Endometrial microvascular endothelial cells (primary cell): ENCODE data around the gene CNTN5. TPM values are rescaled to one million over a fixed set of nuclear protein-coding genes. Genes with fewer than 3 reads are reported as not detected.

ENCODE experiments used
- in situ Hi-C: cut with HindIII; loops from 2 replicates; pipeline ENCODE4 v1.10.0; 2017; ENCODE audit warnings: low sequenced_read_pairs, low pct_unique_long_range_greater_than_20kb; ENCODE audit errors: inconsistent ontology term
- total RNA-seq: library from RNA; depleted of rRNA; stranded (reverse); fragments of >200 nt; gene quantifications from one replicate; pipeline ENCODE4 v1.2.3, GENCODE V29; 2015; ENCODE audit errors: inconsistent ontology term

CNTN5 gene
- total RNA-seq, 1 donor from 2014 or later = not detected

DNA sequence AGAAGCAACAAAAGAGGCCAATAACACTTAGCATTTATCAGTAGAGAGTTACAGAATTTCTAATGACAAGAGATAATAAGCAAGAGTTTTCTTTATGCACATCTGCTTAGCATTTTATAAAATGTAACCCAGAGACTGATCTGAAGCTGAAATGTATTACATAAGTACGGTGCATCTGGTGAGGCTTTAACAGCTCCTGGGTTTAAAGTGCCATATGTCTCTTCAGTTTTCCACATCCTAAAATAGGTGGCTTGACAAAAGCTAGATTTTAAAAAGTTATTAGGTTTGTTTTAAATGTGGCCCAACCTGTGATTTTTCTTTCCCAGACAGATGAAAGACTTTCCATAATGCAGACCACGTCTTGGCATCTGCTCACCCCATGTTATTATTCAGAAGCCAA lies 1045.7 kb downstream of the CNTN5 start:
- in situ Hi-C loops = no loop called here

DNA sequence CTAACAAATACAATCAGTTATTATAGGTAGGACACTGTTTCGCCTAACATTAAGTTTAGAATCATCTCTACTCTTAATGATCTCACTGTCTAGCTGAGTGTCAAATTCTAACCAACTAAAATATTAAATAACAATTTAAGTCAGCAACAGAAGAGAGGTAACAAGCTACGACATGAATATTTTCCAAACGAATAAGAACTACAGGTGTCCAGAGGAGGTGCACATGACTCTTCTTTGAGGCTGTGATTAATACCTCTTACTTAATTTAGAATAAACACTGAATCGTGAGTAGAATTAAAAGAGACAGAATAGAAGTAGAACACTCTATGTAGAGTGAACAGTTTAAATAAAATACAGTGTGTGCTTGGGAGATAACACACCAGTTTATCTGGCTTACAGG lies 1047.4 kb downstream of the CNTN5 start:
- in situ Hi-C loops = no loop called here

DNA sequence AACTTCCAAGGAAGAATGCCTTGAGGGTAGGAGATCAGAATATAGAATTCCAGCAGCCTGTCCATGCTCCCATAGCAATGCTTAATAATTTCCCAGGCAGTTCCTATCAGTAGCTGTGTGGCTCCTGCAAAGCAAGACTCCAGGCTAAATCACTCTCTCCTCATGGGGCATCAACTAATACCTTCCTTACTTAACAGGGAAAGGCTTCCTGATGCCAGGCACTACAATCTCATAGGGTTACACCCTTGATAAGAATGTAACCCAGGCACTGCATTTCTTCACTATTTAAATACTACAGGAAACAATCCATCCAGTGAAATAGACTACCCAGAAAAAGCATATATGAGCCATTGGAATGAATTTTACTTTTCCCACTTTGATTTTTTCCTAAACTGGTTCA lies 1051.4 kb downstream of the CNTN5 start:
- in situ Hi-C loops = no loop called here

DNA sequence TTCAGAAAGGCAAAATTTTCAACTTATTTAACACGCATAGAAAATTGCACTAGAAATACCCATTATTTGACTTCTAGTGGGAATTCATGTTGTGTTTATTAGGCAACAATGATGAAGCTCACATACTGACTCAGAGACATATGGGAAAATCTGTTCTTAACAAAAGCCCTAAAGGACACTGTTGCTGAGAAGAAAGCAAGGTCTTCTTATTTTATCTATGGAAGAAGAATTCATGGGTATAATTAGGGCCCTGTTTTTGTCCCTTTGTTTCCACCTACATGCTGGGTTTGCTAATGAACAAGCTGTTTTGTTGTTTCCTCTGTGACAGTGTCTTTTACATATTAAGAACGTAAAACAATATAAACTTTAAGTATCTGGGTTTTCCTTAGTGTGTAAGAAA lies 1059.6 kb downstream of the CNTN5 start:
- in situ Hi-C loops = no loop called here

DNA sequence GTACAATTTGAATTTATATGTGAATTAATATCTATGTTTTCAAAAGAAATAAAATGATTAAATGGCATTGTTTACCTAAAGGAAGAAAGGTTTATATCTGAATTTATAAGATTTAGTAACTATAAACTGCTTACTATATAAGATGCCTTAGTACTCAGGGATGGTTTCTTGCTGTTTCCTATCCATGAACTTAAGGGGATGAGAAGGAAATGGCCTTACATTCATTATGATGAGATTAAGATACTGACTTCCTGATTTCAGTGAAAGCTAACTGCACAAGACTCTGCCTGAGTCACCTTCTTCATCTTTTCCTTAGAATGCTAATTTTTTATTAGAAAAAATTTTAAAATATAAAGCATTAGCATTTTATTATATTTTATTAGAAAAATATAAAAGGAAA lies 1060.1 kb downstream of the CNTN5 start:
- in situ Hi-C loops = no loop called here

DNA sequence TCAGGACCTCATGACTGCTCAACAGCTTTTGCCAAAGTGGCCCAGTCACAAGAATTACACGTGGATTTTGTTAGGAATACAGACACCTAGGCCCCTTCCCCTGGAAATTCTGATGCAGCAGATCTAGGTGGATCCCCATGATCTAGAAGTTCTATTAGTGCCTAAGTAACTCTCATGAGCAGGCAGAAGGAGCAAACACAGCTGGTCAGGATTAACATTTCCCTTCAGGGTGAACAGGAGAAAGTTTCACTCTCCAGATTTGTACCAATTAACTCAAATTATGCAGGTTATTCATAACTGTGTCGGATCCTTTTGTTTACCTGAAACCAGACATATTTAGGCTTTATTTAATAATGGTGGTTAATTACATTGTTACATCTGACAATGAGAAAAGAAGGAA lies 1072.9 kb downstream of the CNTN5 start:
- in situ Hi-C loops = no loop called here

DNA sequence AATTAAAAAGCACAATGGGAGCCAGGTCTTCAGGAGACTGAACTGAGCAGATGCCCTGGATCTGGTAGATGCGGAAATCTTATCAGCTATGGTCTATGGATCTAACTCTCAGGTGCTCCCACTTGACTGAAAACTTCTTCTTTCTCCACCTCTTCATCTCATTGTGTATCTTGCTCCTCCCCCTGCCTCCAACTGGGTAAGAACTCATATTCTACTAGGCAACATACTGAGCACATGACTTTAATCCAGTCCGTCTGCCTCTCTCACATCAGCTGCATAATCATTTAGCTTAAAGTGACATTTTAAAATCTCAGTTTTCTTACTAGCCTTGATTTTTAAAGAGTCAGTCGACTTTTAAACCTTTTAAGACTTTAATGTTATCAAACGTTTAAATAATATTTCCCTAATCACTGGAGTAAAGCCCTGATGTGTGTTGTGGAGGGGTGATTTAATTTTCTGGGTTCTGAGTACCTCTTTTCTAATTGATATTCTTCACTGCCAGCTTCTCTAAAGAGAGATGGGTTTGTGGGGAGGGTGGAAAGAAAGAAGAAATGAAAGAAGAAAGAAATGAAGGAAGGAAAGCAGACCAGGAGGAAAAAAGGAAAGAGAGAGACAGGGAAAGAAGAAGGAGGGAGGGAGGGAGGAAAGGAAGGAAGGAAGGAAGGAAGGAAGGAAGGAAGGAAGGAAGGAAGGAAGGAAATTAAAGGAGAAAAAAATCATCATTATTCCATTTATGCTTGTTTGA lies 1073.5 kb downstream of the CNTN5 start:
- in situ Hi-C loops = no loop called here

DNA sequence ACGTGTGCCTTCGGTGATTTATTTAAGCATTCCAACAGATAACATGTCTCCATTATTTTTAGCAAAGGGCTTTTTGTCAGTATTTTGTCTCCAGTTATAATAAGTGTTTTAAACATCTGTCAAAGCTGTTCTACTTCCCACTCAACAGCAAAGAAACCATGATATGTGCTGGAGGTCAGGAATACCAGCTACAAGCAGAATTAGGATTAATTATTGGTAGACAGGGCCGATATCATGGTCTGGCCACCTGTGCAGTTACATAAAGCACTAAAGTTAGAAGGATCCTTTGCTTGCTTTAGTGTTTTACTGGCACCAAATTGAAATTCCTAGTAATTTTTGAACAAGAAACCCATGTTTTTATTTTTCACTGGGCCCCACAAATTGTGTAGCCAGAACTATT lies 1075.1 kb downstream of the CNTN5 start:
- in situ Hi-C loops = no loop called here

DNA sequence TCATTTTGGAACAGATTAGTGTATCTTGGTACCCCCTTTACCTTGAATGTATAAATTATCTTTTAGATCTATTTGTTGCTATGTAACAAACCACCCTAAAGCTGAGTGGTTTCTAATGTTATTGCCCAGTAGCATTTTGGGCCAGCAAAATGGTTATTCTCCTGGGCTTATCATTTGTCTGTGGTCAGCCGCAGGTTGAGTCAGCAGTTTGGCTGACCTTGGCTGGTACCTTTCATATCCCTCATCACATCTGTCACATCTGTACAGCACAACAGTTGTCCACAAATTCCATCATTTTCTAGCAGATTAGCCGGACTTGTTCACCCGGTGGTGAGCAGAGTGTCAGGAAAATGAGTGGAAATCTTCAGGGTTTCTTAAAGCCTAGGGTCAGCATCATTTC lies 1077.8 kb downstream of the CNTN5 start:
- in situ Hi-C loops = no loop called here

DNA sequence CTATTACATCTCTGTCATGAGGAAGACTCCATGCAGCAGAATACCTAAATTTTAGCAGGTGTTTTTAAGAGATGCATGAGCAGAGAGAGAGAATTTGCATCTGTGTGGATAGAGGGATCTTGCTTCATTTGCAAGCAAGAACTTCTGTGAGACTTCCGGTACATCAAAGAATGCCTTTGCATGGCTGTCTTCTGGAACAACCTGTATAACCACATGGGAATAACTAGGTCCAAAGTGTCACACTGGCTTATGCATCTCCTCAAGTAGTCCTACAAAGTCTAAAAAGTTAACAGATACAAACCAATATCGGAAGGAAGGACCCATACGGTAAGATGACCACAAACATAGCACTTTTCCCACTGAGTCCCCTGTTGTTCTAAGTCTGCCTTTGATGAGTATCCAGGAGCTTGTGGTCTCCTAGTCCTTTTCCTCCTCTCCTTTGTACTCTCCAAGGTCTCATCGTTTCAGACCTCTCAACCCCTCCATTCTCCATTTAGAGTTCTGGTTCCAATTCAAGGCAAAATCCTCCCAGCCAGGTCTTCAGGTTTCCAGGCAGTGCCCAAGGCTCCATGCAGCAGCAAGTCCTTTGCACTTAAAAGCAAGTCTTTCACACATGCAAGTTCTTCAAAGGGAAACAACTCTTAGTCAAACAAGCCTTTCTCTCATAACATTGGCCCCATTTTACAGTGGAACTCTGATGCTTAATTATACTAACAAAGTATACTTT lies 1084.7 kb downstream of the CNTN5 start:
- in situ Hi-C loops = no loop called here

DNA sequence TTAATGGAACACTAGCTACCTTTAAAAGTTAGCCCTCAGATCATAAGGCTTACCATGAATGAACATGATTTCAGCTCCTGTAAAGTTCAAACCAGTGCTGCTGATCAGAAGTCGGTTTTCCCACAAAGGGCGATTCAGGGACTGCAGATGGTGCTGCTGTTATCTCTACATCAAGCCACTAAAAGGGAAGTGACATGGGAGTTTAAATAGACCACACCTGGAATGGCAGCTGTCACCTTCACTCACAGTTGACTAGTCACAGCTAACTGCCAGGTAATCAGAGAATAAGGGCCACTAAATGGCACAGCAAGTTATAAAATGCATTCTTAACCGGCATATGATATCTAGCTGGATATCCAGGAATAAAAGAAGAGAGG lies 1085.2 kb downstream of the CNTN5 start:
- in situ Hi-C loops = no loop called here

DNA sequence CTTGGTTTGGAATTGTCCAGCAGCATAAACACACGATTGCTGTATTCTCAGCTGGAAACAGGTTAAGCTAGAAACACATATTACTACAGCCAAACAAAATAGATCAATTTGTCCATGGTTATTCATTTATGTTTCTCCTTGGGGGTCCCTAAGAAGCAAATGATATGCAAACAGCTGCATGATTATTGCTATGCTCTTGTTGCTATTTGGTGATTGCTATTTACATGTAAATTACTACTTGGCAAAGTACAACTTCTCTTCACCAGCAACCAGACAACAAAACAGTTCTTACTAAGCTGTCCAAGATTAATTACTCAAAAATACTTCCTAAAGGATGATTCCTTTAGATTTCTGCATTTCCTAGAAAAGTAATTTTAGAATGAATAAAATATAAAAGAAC lies 1098.4 kb downstream of the CNTN5 start:
- in situ Hi-C loops = no loop called here

DNA sequence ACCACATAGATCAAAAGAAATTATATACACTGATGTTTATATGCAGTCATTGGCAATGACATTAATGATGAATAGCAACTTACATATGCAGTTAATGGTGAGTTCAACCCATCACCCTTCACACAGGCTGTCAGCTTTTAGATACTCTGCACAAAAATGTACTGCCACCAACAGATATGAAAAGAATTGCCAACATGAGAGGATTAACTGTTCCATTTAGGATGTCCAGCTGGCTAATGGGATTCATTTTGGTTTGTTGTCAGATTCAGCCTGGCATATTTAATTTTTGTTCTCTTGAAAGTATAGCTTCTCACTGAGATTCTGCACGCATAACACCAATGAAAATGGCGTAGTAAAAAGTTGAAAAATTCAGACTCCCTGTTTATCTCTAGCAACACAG lies 1112.4 kb downstream of the CNTN5 start:
- in situ Hi-C loops = no loop called here

DNA sequence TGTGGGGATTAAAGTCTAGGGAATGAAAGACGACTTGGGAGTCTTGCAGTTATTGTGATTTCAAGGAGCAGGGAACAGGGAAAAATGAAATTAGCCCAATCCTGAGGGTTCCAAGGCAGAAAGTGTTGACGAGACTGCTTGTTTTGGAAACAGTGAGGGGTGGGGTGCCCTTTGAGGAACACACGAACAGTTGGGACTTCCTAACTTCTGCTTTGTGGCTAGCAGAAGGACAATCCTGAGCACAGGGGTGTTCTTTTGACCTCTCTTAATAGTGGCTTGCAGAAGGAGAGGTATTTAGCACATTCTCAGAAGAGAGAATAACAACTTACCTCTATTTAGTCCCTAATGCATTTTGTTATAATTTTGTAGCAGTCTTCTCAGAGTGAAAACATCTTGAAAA lies 1120.5 kb downstream of the CNTN5 start:
- in situ Hi-C loops = no loop called here

DNA sequence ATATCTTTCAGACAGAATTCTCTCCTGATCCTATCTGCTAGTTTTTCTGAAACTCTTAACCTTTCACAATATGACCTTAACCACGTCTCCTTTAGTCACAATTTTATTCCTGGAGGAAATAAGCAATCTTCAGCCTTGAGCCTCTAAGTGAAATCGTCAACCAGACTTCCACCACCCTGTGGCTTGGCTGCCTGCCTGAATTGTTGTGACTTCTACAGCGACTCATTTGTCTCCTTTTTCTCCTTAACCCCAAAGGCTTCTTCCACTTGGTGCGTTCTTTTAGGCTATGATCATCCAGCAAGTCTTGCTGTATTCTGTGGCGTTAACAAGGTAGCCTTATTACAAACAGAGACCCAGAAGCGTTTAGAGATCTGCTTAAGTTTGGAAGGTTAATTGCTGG lies 1131.2 kb downstream of the CNTN5 start:
- in situ Hi-C loops = no loop called here

DNA sequence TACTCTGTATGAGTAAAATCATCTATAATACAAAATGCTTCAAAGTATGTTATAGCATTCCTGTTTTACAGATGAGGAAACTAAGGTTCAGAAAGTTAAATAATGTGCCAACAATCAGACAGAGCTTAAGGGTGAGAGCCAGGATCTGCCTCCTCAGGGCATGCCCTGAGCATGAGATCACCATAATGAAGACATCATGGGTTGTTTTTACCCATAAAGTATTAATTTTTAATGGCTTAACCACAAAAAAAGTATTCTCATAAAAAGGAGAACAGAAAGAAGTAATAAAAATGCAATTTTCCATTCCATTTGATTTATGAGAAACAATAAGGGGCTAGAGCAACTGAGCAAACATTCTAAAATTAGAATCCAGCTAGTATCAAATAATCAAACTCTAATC lies 1132.0 kb downstream of the CNTN5 start:
- in situ Hi-C loops = no loop called here

DNA sequence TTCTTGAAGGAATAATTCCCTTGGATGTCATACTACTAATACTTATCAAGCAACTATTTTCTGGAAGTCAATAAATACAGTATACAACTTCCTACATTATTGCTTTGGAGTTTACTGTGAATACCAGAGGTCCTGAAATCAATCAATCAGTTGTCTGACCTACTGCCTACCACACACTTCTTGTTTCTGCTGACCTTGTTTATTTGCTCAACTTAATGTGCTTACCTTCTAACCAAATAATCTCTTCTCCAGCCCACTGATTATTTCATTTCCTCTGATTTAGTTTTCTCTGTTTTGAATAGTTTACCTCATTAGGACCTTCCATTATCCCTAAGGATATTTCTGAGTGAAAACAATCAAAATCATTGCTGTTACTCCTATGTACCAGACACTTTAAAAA lies 1142.7 kb downstream of the CNTN5 start:
- in situ Hi-C loops = no loop called here

DNA sequence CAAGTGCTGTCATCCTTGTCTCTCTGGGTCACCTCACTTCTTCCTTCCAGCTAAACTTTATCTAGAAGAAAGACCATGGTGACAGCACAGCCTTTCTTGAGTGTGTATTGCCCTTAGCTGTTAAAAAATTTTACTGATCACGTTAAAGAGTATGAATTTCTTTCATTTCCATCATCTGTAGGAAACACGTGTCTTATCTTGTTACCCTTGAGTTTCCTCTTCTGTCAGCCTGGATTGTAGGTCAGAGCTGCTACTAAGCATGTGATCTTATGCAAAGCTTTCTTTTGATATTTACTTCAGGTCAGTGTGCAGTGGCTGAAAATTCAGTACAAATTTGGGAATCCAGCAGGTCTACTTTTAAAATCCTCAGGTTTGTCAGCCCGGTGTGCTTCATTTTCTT lies 1154.1 kb downstream of the CNTN5 start:
- in situ Hi-C loops = no loop called here

DNA sequence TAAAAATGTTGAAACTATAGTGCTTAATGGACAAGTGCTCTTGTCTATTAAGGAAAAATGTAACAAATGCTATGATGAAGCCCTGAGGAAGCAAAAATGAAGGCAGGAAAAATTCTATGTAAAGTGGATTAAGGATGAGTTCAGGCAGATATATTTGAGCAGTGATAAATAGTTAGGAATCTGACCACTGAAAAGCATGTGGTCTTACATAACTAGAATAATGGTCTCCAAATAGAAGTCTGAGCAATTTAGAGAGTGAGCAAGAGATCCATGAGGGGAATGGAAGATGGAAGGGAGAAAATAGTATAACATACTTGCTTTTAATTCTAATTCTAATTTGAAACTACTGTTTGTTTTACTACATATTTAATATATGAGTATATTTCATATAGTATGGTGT lies 1155.7 kb downstream of the CNTN5 start:
- in situ Hi-C loops = no loop called here

DNA sequence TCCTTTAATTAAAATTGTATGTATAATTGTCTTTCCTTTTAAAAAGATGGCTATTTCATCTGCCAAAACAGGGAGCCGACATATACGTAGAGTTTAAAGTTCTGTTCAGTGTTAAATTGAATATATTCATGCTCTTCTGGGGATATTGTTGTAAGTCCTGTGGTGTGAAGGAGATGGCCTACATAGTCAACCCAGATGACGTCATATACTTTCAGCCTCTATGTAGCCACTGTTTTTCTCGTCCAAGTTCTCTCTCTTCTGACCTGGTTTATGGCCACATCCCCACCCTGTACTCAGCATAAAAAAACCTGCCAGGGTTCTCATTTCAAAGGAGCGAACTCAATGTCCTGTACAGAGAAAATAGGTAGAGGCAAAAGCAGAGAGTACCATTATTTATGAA lies 1156.9 kb downstream of the CNTN5 start:
- in situ Hi-C loops = no loop called here

DNA sequence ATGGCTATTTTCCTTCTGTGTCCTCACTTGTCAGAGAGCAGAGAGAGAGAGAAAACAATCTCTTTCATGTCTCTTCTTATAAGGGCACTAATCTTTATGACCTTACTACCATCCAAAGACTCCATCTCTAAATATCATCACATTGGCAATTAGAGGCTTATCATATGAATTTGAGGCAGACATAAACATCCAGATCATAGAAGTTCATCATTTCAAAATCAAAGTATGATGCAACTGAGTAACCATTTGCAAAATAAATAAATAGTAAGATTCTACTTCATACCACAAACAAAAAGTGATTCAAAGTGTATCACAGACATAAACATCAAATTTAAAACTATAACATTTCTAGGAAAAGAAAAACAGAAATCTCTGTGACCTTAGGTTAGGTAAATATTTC lies 1161.6 kb downstream of the CNTN5 start:
- in situ Hi-C loops = no loop called here
